ENCODE data around the gene NCKAP5. TPM values are rescaled to one million over a fixed set of nuclear protein-coding genes. Genes with fewer than 3 reads are reported as not detected.
A peak's percentile ranks its signal among the peaks of the same experiment; 100 is the strongest.

The NCKAP5 gene
- total RNA-seq, 1 experiment from 2014 or later = 3.2 TPM

GRCh38 chr2:133264989-133265401 is 303.3 kb downstream of the NCKAP5 start:
- Histone ChIP-seq H3K4me3 (ENCODE audit: low read length) (peak overlapping the region; percentile 76; the same call in 1 of the 2 replicates), H3K9me3 (ENCODE audit: low read length) (no peaks in the 10 kb centered on the region), H3K27me3 (ENCODE audit: low read length) (no peaks in the 10 kb centered on the region), H3K4me1 (ENCODE audit: insufficient read depth, low read length) (peaks cover 47% of the 10 kb centered on the region), H3K9ac (ENCODE audit: low read length) (no peak overlapping the region), H2AFZ (ENCODE audit: low read length) (peak overlapping the region; percentile 80), H4K20me1 (ENCODE audit: low read length) (no peaks in the 10 kb centered on the region), H3K4me2 (ENCODE audit: low read length) (peak overlapping the region; percentile 92), H3K27ac (ENCODE audit: low read length) (peak overlapping the region; percentile 38; the same call in 1 of the 2 replicates), H3K36me3 (ENCODE audit: low read depth, low read length) (no peaks in the 10 kb centered on the region), H3K79me2 (ENCODE audit: low read length) (no peaks in the 10 kb centered on the region), H3K9me2 (replicated peaks; ENCODE audit: low read length) (no peaks in the 10 kb centered on the region), H3F3A (ENCODE audit: low read length, unreplicated experiment) (no peaks in the 10 kb centered on the region)
- ChIA-PET CTCF (interaction anchor here (3.3 to 4.1 kb wide), 2 partner anchors 296 to 515 kb away, joined by 15 to 30 read pairs; no protein-coding TSS in a partner anchor), POLR2A (ENCODE audit: unreplicated experiment) (no interaction called here)
- no peak for DNase-seq
- TF ChIP-seq EZH2phosphoT487 (IDR thresholded peaks at IDR 0.05; ENCODE audit: borderline replicate concordance, low read length) (no peak), CTCF (conservative IDR thresholded peaks at IDR 0.05; ENCODE audit: low read depth, low read length) (no peak), EZH2 (IDR thresholded peaks at IDR 0.05; ENCODE audit: low read length, unreplicated experiment) (no peak)
- no TSS peak for BruUV-seq (replicated peaks)
- intact Hi-C loops (cut with micrococcal nuclease) = loop anchor here (2.0 to 10.0 kb wide), 2 partner anchors 60 to 170 kb away; no protein-coding TSS in a partner anchor
- peak; percentile 8 for ATAC-seq

GRCh38 chr2:133262893-133263292 is 305.4 kb downstream of the NCKAP5 start:
- no peaks in the 10 kb centered on the region for H3K9me3 ChIP-seq (ENCODE audit: low read length)
- H3K27ac ChIP-seq (ENCODE audit: low read length) = no peak overlapping the region
- peak overlapping the region; percentile 22 for H3K4me2 ChIP-seq (ENCODE audit: low read length)
- POLR2A ChIA-PET (ENCODE audit: unreplicated experiment) = no interaction called here
- H3K9me2 ChIP-seq (replicated peaks; ENCODE audit: low read length) = no peaks in the 10 kb centered on the region
- intact Hi-C loops (cut with micrococcal nuclease) = loop anchor here (1.0 to 10.0 kb wide), 7 partner anchors 62 to 581 kb away; no protein-coding TSS in a partner anchor
- 0 out of 2 replicates have a peak, but pooled peaks have one; percentile 12 for ATAC-seq
- no peaks in the 10 kb centered on the region for H3F3A ChIP-seq (ENCODE audit: low read length, unreplicated experiment)
- H3K4me3 ChIP-seq (ENCODE audit: low read length) = no peak overlapping the region
- no peak for TF ChIP-seq EZH2phosphoT487 (IDR thresholded peaks at IDR 0.05; ENCODE audit: borderline replicate concordance, low read length)
- peak; percentile 76 for TF ChIP-seq CTCF (conservative IDR thresholded peaks at IDR 0.05; ENCODE audit: low read depth, low read length)
- no peak for TF ChIP-seq EZH2 (IDR thresholded peaks at IDR 0.05; ENCODE audit: low read length, unreplicated experiment)
- peaks cover 43% of the 10 kb centered on the region for H3K4me1 ChIP-seq (ENCODE audit: insufficient read depth, low read length)
- CTCF ChIA-PET = interaction anchor here (0.5 to 4.1 kb wide), 4 partner anchors 165 to 517 kb away, joined by 3 to 30 read pairs (median 9); no protein-coding TSS in a partner anchor
- H4K20me1 ChIP-seq (ENCODE audit: low read length) = no peaks in the 10 kb centered on the region
- DNase-seq = peak; percentile 60
- no peak overlapping the region for H3K9ac ChIP-seq (ENCODE audit: low read length)
- no peaks in the 10 kb centered on the region for H3K36me3 ChIP-seq (ENCODE audit: low read depth, low read length)
- no TSS peak for BruUV-seq (replicated peaks)
- no peaks in the 10 kb centered on the region for H3K27me3 ChIP-seq (ENCODE audit: low read length)
- H2AFZ ChIP-seq (ENCODE audit: low read length) = no peak overlapping the region
- H3K79me2 ChIP-seq (ENCODE audit: low read length) = no peaks in the 10 kb centered on the region

- CTCF ChIA-PET = no interaction called here
- TF ChIP-seq CTCF (conservative IDR thresholded peaks at IDR 0.05; ENCODE audit: low read depth, low read length) (no peak), EZH2 (IDR thresholded peaks at IDR 0.05; ENCODE audit: low read length, unreplicated experiment) (no peak), EZH2phosphoT487 (IDR thresholded peaks at IDR 0.05; ENCODE audit: borderline replicate concordance, low read length) (no peak)
Observed at GRCh38 chr2:133255360-133255759, 312.9 kb downstream of the NCKAP5 start.

More at GRCh38 chr2:133255360-133255759, 312.9 kb downstream of the NCKAP5 start:
- Histone ChIP-seq H3K27me3 (ENCODE audit: low read length) (no peaks in the 10 kb centered on the region), H3F3A (ENCODE audit: low read length, unreplicated experiment) (no peaks in the 10 kb centered on the region), H3K79me2 (ENCODE audit: low read length) (no peaks in the 10 kb centered on the region), H3K4me1 (ENCODE audit: insufficient read depth, low read length) (no peaks in the 10 kb centered on the region), H3K4me3 (ENCODE audit: low read length) (no peak overlapping the region), H4K20me1 (ENCODE audit: low read length) (no peaks in the 10 kb centered on the region), H2AFZ (ENCODE audit: low read length) (no peak overlapping the region), H3K36me3 (ENCODE audit: low read depth, low read length) (no peaks in the 10 kb centered on the region), H3K9me2 (replicated peaks; ENCODE audit: low read length) (no peaks in the 10 kb centered on the region), H3K27ac (ENCODE audit: low read length) (no peak overlapping the region), H3K9ac (ENCODE audit: low read length) (no peak overlapping the region), H3K9me3 (ENCODE audit: low read length) (no peaks in the 10 kb centered on the region), H3K4me2 (ENCODE audit: low read length) (no peak overlapping the region)
- no peak for ATAC-seq
- intact Hi-C loops (cut with micrococcal nuclease) = no loop called here
- no TSS peak for BruUV-seq (replicated peaks)
- no peak for DNase-seq
- POLR2A ChIA-PET (ENCODE audit: unreplicated experiment) = interaction anchor here (0.6 kb wide), 2 partner anchors 54 to 591 kb away, joined by 3 read pairs; no protein-coding TSS in a partner anchor

Measured in PC-3 (cell line).